ENCODE data around the gene LRRC59. TPM values are rescaled to one million over a fixed set of nuclear protein-coding genes. Genes with fewer than 3 reads are reported as not detected.

The LRRC59 gene
- total and polyA plus RNA-seq, 2 experiments from 2014 or later, result 46.4 to 124 TPM

DNA sequence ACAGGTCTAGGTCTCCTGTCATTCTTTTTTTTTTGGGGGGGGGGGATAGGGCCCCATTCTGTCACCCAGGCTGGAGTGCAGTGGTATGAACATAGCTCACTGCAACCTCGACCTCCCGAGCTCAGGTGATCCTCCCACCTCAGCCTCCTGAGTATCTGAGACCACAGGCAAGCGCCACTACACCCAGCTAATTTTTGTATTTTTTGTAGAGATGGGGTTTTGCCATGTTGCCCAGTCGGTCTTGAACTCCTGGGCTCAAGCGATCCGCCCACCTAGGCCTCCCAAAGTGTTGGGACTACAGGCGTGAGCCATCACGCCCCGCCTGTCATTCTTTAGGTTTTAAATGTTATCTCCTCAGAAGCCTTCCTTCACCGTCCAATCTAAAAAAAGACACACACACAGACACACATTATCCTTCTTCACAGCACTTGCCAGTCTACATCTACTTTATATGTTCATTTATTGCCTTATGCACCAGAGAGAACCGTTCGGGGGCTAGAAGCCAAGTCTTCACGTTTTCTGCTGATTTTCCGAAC is 25.0 kb downstream of the LRRC59 start:
- no peaks in the 10 kb centered on the region for H3K9me2 ChIP-seq (ENCODE audit: insufficient read depth)
- peak overlapping the region; percentile 97 for H3K4me3 Mint-ChIP-seq
- DNase-seq (ENCODE audit: low spot score), result no peak
- peaks cover 9% of the 10 kb centered on the region for H4K20me1 ChIP-seq (replicated peaks; ENCODE audit: insufficient read depth)
- ATAC-seq, result no peak
- H3K27ac Mint-ChIP-seq, result peak overlapping the region; percentile 99
- TF ChIP-seq NANOG (IDR thresholded peaks at IDR 0.05; ENCODE audit: borderline replicate concordance) (no peak), ZNF114 (CRISPR knock-in tag; IDR thresholded peaks at IDR 0.05) (no peak), CREB1 (CRISPR knock-in tag; IDR thresholded peaks at IDR 0.05; ENCODE audit: low read depth) (no peak), ZNF331 (CRISPR knock-in tag; IDR thresholded peaks at IDR 0.05; ENCODE audit: low read depth) (no peak), EZH2 (IDR thresholded peaks at IDR 0.05; ENCODE audit: low read depth, unreplicated experiment) (no peak), POLR2AphosphoS5 (IDR thresholded peaks at IDR 0.05; ENCODE audit: low read depth) (no peak), JUNB (IDR thresholded peaks at IDR 0.05; ENCODE audit: unreplicated experiment) (no peak), CTCF (conservative IDR thresholded peaks at IDR 0.05; ENCODE audit: low read depth in 2 of 2) (no peak), REST (IDR thresholded peaks at IDR 0.05; ENCODE audit: unreplicated experiment) (no peak), STAT1 (IDR thresholded peaks at IDR 0.05; ENCODE audit: unreplicated experiment) (no peak), EZH2phosphoT487 (IDR thresholded peaks at IDR 0.05; ENCODE audit: unreplicated experiment) (no peak)
- TF ChIP-seq, protein P1, sequence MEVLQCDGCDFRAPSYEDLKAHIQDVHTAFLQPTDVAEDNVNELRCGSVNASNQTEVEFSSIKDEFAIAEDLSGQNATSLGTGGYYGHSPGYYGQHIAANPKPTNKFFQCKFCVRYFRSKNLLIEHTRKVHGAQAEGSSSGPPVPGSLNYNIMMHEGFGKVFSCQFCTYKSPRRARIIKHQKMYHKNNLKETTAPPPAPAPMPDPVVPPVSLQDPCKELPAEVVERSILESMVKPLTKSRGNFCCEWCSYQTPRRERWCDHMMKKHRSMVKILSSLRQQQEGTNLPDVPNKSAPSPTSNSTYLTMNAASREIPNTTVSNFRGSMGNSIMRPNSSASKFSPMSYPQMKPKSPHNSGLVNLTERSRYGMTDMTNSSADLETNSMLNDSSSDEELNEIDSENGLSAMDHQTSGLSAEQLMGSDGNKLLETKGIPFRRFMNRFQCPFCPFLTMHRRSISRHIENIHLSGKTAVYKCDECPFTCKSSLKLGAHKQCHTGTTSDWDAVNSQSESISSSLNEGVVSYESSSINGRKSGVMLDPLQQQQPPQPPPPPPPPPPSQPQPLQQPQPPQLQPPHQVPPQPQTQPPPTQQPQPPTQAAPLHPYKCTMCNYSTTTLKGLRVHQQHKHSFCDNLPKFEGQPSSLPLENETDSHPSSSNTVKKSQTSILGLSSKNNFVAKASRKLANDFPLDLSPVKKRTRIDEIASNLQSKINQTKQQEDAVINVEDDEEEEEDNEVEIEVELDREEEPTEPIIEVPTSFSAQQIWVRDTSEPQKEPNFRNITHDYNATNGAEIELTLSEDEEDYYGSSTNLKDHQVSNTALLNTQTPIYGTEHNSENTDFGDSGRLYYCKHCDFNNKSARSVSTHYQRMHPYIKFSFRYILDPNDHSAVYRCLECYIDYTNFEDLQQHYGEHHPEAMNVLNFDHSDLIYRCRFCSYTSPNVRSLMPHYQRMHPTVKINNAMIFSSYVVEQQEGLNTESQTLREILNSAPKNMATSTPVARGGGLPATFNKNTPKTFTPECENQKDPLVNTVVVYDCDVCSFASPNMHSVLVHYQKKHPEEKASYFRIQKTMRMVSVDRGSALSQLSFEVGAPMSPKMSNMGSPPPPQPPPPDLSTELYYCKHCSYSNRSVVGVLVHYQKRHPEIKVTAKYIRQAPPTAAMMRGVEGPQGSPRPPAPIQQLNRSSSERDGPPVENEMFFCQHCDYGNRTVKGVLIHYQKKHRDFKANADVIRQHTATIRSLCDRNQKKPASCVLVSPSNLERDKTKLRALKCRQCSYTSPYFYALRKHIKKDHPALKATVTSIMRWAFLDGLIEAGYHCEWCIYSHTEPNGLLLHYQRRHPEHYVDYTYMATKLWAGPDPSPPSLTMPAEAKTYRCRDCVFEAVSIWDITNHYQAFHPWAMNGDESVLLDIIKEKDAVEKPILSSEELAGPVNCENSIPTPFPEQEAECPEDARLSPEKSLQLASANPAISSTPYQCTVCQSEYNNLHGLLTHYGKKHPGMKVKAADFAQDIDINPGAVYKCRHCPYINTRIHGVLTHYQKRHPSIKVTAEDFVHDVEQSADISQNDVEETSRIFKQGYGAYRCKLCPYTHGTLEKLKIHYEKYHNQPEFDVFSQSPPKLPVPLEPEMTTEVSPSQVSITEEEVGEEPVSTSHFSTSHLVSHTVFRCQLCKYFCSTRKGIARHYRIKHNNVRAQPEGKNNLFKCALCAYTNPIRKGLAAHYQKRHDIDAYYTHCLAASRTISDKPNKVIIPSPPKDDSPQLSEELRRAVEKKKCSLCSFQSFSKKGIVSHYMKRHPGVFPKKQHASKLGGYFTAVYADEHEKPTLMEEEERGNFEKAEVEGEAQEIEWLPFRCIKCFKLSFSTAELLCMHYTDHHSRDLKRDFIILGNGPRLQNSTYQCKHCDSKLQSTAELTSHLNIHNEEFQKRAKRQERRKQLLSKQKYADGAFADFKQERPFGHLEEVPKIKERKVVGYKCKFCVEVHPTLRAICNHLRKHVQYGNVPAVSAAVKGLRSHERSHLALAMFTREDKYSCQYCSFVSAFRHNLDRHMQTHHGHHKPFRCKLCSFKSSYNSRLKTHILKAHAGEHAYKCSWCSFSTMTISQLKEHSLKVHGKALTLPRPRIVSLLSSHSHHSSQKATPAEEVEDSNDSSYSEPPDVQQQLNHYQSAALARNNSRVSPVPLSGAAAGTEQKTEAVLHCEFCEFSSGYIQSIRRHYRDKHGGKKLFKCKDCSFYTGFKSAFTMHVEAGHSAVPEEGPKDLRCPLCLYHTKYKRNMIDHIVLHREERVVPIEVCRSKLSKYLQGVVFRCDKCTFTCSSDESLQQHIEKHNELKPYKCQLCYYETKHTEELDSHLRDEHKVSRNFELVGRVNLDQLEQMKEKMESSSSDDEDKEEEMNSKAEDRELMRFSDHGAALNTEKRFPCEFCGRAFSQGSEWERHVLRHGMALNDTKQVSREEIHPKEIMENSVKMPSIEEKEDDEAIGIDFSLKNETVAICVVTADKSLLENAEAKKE (CRISPR knock-in tag; IDR thresholded peaks at IDR 0.05), result no peak
- TF ChIP-seq, protein P2, sequence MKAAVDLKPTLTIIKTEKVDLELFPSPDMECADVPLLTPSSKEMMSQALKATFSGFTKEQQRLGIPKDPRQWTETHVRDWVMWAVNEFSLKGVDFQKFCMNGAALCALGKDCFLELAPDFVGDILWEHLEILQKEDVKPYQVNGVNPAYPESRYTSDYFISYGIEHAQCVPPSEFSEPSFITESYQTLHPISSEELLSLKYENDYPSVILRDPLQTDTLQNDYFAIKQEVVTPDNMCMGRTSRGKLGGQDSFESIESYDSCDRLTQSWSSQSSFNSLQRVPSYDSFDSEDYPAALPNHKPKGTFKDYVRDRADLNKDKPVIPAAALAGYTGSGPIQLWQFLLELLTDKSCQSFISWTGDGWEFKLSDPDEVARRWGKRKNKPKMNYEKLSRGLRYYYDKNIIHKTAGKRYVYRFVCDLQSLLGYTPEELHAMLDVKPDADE (IDR thresholded peaks at IDR 0.05), result no peak
- H3K36me3 Mint-ChIP-seq (ENCODE audit: low read depth), result peaks cover 54% of the 10 kb centered on the region
- peak overlapping the region; percentile 88; the same call in 1 of the 2 replicates for H3K27ac ChIP-seq (ENCODE audit: low read depth)
- H3K9me3 Mint-ChIP-seq, result no peaks in the 10 kb centered on the region
- H3K27me3 Mint-ChIP-seq (ENCODE audit: insufficient read depth, low read depth, poor library complexity), result peaks cover 11% of the 10 kb centered on the region
- peaks cover 22% of the 10 kb centered on the region; the same call in 1 of the 2 replicates for H3K36me3 ChIP-seq (ENCODE audit: insufficient read depth)
- no peaks in the 10 kb centered on the region for H3K27me3 ChIP-seq (ENCODE audit: insufficient read depth)
- H2AFZ ChIP-seq, result peak overlapping the region; percentile 95; the same call in 1 of the 2 replicates
- peaks cover 20% of the 10 kb centered on the region for H3K79me2 ChIP-seq (replicated peaks; ENCODE audit: insufficient read depth)
- H3K4me1 Mint-ChIP-seq, result peaks cover 13% of the 10 kb centered on the region
- H3K4me3 ChIP-seq, result peak overlapping the region; percentile 73
- H3K4me1 ChIP-seq (ENCODE audit: insufficient read depth), result peaks cover 9% of the 10 kb centered on the region; the same call in 1 of the 2 replicates
- H3F3A ChIP-seq (replicated peaks; ENCODE audit: low read depth), result no peaks in the 10 kb centered on the region
- peak overlapping the region; percentile 98 for H3K4me2 ChIP-seq
